HepG2 (cell line): ENCODE measurements around the gene YIPF4. TPM values are rescaled to one million over a fixed set of nuclear protein-coding genes. Genes with fewer than 3 reads are reported as not detected.

Experiments
- ARNTL ChIP-seq: sonication (generic); formaldehyde crosslinking; IDR thresholded peaks from 2 replicates; pipeline ENCODE4 v1.4.0; 2020; ENCODE audit warnings: mild to moderate bottlenecking, missing genetic modification reagents
- BORCS8-MEF2B ChIP-seq: sonication (generic); formaldehyde crosslinking; IDR thresholded peaks from 2 replicates; pipeline ENCODE4 v1.8.0; 2022; ENCODE audit warnings: mild to moderate bottlenecking, missing genetic modification reagents
- FOSL2 ChIP-seq: sonication (generic); formaldehyde crosslinking; IDR thresholded peaks from 2 replicates; pipeline ENCODE4 v1.4.0; 2020; ENCODE audit warnings: missing genetic modification reagents
- ISX ChIP-seq: sonication (generic); formaldehyde crosslinking; conservative IDR thresholded peaks from 2 replicates; pipeline ENCODE4 v1.5.0; 2020; ENCODE audit warnings: missing genetic modification reagents
- JARID2 ChIP-seq: sonication (generic); formaldehyde crosslinking; IDR thresholded peaks from 2 replicates; pipeline ENCODE4 v1.8.1; 2023; ENCODE audit warnings: missing genetic modification reagents, inconsistent platforms; ENCODE audit not compliant: insufficient replicate concordance
- KAT7 ChIP-seq: IDR thresholded peaks from 2 replicates; pipeline ENCODE4 v1.6.1; 2018; ENCODE audit warnings: borderline replicate concordance, missing compliant biosample characterization
- SMARCC2 ChIP-seq: fragments of 450-650 bp; IDR thresholded peaks from 2 replicates; pipeline ENCODE4 v1.6.1; 2017; ENCODE audit warnings: antibody characterized with exemption, mild to moderate bottlenecking
- ZNF282 ChIP-seq: fragments of 450-650 bp; IDR thresholded peaks from 2 replicates; pipeline ENCODE4 v1.6.1; 2018; ENCODE audit not compliant: partially characterized antibody
- ZNF337 ChIP-seq: sonication (generic); formaldehyde crosslinking; IDR thresholded peaks from 2 replicates; pipeline ENCODE4 v1.5.1; 2020; ENCODE audit warnings: missing genetic modification reagents, low read depth, mild to moderate bottlenecking, borderline replicate concordance
- ZNF563 ChIP-seq: sonication (generic); formaldehyde crosslinking; IDR thresholded peaks from 2 replicates; pipeline ENCODE4 v1.8.0; 2022; ENCODE audit warnings: mild to moderate bottlenecking, moderate library complexity, missing genetic modification reagents
- ZNF75D ChIP-seq: sonication (generic); formaldehyde crosslinking; IDR thresholded peaks from 2 replicates; pipeline ENCODE4 v1.8.1; 2023; ENCODE audit warnings: missing genetic modification reagents, mild to moderate bottlenecking, borderline replicate concordance
- ZNF773 ChIP-seq: sonication (generic); formaldehyde crosslinking; IDR thresholded peaks from 2 replicates; pipeline ENCODE4 v1.4.0; 2020; ENCODE audit warnings: missing genetic modification reagents, borderline replicate concordance
- ZSCAN12 ChIP-seq: sonication (generic); formaldehyde crosslinking; IDR thresholded peaks from 2 replicates; pipeline ENCODE4 v1.9.0; 2021; ENCODE audit warnings: mild to moderate bottlenecking, missing genetic modification reagents
- polyA plus RNA-seq, 8 experiments: library from polyadenylated mRNA; depleted of rRNA in 3 of 8; stranded (reverse) in 7 of 8; unstranded in 1 of 8; fragments of >200 nt; fragmentation: Illumina TruSeq in 4 of 8; extraction: Trizol in 4 of 8; gene quantifications; 2 replicates each; pipeline versions ENCODE4 v1.2.1 to v1.2.3, GENCODE V29; 2011 to 2016; ENCODE audit warnings: low read depth in 4 of 8, missing spikeins in 1 of 8, mixed read lengths in 1 of 8; ENCODE audit not compliant: insufficient read depth in 1 of 8
- total RNA-seq, 5 experiments: library from RNA; depleted of rRNA; stranded (reverse); fragments of >200 nt; fragmentation: Illumina TruSeq; extraction: Trizol; gene quantifications; 2 replicates each; pipeline ENCODE4 v1.2.3, GENCODE V29; 2016; ENCODE audit warnings: low read depth in 1 of 5
- TF ChIP-seq, protein P1 (sequence below): sonication (generic); formaldehyde crosslinking; IDR thresholded peaks from 2 replicates; pipeline ENCODE4 v1.5.0; 2020; ENCODE audit warnings: mild to moderate bottlenecking, missing genetic modification reagents, borderline replicate concordance
- TF ChIP-seq, protein P2 (sequence below): sonication (generic); formaldehyde crosslinking; IDR thresholded peaks from 2 replicates; pipeline ENCODE4 v1.5.0; 2020; ENCODE audit warnings: mild to moderate bottlenecking, missing genetic modification reagents, moderate library complexity
- TF ChIP-seq, protein P3 (sequence below): sonication (generic); formaldehyde crosslinking; IDR thresholded peaks from 2 replicates; pipeline ENCODE4 v1.5.0; 2020; ENCODE audit warnings: mild to moderate bottlenecking, missing genetic modification reagents

YIPF4 gene
- total and polyA plus RNA-seq, 2 of the 13 experiments (the other 11 are each of a cell fraction or from before 2014, with no cell fraction given) = 19.0 to 43.9 TPM

DNA sequence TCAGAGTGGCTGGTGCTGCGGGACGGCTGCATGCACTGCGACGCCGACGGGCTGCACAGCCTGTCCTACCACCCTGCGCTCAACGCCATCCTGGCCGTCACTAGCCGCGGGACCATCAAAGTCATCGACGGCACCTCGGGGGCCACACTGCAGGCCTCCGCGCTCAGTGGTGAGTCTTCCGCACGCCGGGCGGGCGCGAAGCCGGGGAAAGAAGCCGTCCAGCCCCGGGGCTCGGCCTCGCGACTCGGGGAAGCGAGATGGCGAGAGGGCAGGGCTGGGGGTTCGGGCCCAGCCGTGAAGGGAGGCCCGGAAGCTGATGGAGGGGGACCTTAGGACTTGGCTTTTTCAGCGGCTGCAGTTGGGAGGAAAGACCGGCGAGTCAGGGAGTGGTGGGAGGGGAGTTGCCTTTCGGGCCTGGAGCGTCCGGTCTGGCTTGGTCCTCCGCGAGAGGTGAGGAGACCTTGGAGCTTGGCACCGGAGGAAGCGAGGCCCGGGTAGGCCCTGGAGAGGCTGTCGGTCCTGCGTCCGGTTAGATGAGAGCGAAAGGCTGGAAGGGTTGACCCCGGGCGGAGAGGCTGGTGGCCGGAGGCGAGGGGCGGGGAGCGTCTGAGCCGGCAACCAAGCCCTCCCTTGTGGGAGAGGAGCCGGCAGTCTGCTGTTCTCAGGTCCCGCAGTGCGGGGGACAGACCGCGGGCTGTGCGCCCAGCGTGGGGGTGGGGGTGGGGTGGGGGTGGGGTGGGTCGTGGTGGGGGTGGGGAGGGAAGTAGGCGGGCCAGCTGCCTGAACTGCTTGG is 79.8 kb downstream of the YIPF4 start (continued):
- TF ChIP-seq, protein P1, sequence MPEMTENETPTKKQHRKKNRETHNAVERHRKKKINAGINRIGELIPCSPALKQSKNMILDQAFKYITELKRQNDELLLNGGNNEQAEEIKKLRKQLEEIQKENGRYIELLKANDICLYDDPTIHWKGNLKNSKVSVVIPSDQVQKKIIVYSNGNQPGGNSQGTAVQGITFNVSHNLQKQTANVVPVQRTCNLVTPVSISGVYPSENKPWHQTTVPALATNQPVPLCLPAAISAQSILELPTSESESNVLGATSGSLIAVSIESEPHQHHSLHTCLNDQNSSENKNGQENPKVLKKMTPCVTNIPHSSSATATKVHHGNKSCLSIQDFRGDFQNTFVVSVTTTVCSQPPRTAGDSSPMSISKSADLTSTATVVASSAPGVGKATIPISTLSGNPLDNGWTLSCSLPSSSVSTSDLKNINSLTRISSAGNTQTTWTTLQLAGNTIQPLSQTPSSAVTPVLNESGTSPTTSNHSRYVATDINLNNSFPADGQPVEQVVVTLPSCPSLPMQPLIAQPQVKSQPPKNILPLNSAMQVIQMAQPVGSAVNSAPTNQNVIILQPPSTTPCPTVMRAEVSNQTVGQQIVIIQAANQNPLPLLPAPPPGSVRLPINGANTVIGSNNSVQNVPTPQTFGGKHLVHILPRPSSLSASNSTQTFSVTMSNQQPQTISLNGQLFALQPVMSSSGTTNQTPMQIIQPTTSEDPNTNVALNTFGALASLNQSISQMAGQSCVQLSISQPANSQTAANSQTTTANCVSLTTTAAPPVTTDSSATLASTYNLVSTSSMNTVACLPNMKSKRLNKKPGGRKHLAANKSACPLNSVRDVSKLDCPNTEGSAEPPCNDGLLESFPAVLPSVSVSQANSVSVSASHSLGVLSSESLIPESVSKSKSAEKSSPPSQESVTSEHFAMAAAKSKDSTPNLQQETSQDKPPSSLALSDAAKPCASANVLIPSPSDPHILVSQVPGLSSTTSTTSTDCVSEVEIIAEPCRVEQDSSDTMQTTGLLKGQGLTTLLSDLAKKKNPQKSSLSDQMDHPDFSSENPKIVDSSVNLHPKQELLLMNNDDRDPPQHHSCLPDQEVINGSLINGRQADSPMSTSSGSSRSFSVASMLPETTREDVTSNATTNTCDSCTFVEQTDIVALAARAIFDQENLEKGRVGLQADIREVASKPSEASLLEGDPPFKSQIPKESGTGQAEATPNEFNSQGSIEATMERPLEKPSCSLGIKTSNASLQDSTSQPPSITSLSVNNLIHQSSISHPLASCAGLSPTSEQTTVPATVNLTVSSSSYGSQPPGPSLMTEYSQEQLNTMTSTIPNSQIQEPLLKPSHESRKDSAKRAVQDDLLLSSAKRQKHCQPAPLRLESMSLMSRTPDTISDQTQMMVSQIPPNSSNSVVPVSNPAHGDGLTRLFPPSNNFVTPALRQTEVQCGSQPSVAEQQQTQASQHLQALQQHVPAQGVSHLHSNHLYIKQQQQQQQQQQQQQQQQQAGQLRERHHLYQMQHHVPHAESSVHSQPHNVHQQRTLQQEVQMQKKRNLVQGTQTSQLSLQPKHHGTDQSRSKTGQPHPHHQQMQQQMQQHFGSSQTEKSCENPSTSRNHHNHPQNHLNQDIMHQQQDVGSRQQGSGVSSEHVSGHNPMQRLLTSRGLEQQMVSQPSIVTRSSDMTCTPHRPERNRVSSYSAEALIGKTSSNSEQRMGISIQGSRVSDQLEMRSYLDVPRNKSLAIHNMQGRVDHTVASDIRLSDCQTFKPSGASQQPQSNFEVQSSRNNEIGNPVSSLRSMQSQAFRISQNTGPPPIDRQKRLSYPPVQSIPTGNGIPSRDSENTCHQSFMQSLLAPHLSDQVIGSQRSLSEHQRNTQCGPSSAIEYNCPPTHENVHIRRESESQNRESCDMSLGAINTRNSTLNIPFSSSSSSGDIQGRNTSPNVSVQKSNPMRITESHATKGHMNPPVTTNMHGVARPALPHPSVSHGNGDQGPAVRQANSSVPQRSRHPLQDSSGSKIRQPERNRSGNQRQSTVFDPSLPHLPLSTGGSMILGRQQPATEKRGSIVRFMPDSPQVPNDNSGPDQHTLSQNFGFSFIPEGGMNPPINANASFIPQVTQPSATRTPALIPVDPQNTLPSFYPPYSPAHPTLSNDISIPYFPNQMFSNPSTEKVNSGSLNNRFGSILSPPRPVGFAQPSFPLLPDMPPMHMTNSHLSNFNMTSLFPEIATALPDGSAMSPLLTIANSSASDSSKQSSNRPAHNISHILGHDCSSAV = no peak
- no peak for TF ChIP-seq ZNF337 (CRISPR knock-in tag)
- TF ChIP-seq ZNF282 = no peak
- TF ChIP-seq SMARCC2 = no peak
- TF ChIP-seq, protein P2, sequence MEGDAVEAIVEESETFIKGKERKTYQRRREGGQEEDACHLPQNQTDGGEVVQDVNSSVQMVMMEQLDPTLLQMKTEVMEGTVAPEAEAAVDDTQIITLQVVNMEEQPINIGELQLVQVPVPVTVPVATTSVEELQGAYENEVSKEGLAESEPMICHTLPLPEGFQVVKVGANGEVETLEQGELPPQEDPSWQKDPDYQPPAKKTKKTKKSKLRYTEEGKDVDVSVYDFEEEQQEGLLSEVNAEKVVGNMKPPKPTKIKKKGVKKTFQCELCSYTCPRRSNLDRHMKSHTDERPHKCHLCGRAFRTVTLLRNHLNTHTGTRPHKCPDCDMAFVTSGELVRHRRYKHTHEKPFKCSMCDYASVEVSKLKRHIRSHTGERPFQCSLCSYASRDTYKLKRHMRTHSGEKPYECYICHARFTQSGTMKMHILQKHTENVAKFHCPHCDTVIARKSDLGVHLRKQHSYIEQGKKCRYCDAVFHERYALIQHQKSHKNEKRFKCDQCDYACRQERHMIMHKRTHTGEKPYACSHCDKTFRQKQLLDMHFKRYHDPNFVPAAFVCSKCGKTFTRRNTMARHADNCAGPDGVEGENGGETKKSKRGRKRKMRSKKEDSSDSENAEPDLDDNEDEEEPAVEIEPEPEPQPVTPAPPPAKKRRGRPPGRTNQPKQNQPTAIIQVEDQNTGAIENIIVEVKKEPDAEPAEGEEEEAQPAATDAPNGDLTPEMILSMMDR (CRISPR knock-in tag) = no peak
- TF ChIP-seq, protein P3, sequence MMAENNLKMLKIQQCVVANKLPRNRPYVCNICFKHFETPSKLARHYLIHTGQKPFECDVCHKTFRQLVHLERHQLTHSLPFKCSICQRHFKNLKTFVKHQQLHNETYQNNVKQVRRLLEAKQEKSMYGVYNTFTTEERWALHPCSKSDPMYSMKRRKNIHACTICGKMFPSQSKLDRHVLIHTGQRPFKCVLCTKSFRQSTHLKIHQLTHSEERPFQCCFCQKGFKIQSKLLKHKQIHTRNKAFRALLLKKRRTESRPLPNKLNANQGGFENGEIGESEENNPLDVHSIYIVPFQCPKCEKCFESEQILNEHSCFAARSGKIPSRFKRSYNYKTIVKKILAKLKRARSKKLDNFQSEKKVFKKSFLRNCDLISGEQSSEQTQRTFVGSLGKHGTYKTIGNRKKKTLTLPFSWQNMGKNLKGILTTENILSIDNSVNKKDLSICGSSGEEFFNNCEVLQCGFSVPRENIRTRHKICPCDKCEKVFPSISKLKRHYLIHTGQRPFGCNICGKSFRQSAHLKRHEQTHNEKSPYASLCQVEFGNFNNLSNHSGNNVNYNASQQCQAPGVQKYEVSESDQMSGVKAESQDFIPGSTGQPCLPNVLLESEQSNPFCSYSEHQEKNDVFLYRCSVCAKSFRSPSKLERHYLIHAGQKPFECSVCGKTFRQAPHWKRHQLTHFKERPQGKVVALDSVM (CRISPR knock-in tag) = peak; percentile 70
- peak; percentile 68; the same call in 1 of the 2 replicates for TF ChIP-seq ZNF563 (CRISPR knock-in tag)
- TF ChIP-seq ZNF75D (CRISPR knock-in tag) = peak; percentile 57; the same call in 1 of the 2 replicates
- TF ChIP-seq ZSCAN12 (CRISPR knock-in tag) = no peak
- peak; percentile 85 for TF ChIP-seq BORCS8-MEF2B
- peak; percentile 5; the same call in 1 of the 2 replicates for TF ChIP-seq FOSL2 (CRISPR knock-in tag)
- TF ChIP-seq JARID2 = peak; percentile 87
- 0 out of 2 replicates have a peak, but pooled peaks have one; percentile 8 for TF ChIP-seq ZNF773 (CRISPR knock-in tag)
- TF ChIP-seq KAT7 (CRISPR knock-in tag) = peak; percentile 95
- no peak; the same call in 1 of the 2 replicates for TF ChIP-seq ISX (CRISPR knock-in tag)
- TF ChIP-seq ARNTL = peak; percentile 52
